Hepatocyte (in vitro differentiated cells): ENCODE results near the gene PLCD3.

Experiments used
- CTCF ChIP-seq: fragments of 200-600 bp; sonication (generic); IDR thresholded peaks from 2 replicates; pipeline ENCODE4 v1.5.1; 2016; ENCODE audit warnings: antibody characterized with exemption, mild to moderate bottlenecking; ENCODE audit not compliant: poor library complexity
- EZH2 ChIP-seq: fragments of 200-600 bp; sonication (generic); IDR thresholded peaks from 2 replicates; pipeline ENCODE4 v1.6.1; 2016; ENCODE audit warnings: antibody characterized with exemption, mild to moderate bottlenecking, borderline replicate concordance

DNA sequence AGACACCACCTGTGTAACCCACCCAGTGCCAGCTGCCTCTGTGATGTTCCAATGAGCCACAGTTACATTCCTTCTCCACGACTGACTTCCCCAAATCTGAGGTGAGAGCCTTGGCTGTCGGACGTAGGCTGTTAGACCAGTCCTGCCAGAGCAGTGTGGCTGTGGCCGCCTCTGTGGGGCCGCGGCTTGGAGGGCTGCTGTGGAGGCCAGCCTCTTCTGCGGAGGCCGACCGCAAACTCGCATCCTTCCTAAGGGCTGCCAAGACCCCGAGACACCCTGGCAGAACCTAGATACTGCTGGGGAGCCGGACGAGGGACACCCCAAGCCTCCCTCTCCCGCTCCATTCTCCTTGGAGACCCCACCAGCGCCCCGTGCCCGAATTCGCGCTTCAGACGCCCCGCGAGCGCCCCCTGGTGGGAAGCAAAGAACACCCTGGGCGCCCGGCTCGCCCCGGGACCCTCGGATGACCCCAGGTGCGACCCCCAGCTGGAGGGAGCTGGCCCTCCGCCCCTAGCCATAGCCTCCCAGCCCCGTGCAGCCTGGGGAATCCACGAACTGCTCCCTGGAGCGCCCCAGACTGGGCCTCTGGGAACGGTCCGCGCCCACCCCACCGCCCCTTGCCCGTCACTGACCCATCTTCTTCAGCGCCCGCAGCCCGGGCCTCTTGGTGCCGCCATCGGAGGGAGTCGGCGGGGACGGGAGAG is 547 bp downstream of the PLCD3 start:
- peak; percentile 99 for TF ChIP-seq CTCF
- no peak for TF ChIP-seq EZH2
